Urinary bladder (tissue), 4 donors: ENCODE results near the gene CD101. TPM values are rescaled to one million over a fixed set of nuclear protein-coding genes. Genes with fewer than 3 reads are reported as not detected.

Source experiments
- DNase-seq: peaks from one replicate; pipeline ENCODE4 v3.0.0-alpha.2; 2015; ENCODE audit errors: extremely low spot score
- H3K27ac ChIP-seq: one replicate; pipeline ENCODE4 v1.5.1; 2013; ENCODE audit warnings: low read depth, mild to moderate bottlenecking, moderate library complexity
- H3K36me3 ChIP-seq: one replicate; pipeline ENCODE4 v1.6.1; 2013; ENCODE audit warnings: mild to moderate bottlenecking, moderate library complexity; ENCODE audit not compliant: insufficient read depth
- H3K4me1 ChIP-seq: one replicate; pipeline ENCODE4 v1.6.1; 2013; ENCODE audit warnings: mild to moderate bottlenecking, moderate library complexity; ENCODE audit not compliant: insufficient read depth
- H3K4me3 ChIP-seq: one replicate; pipeline ENCODE4 v1.5.1; 2013; ENCODE audit warnings: low read depth, low read length
- WGBS: extraction: QIAGEN DNeasy Blood & Tissue Kit; methylation state at CpG from one replicate; pipeline ENCODE4 v1.1.7; 2013; 5-methylcytosine and 5-hydroxymethylcytosine counted together
- polyA plus RNA-seq: library from polyadenylated mRNA; stranded (reverse); fragments of 200-250 nt; gene quantifications from one replicate; pipeline ENCODE4 v1.2.3, GENCODE V29; 2013
- total RNA-seq: library from RNA; depleted of rRNA; stranded (reverse); fragments of >200 nt; gene quantifications from one replicate; pipeline ENCODE4 v1.2.3, GENCODE V29; 2014
- donor health status: healthy with polysubstance abuse.
- donor health status: healthy.

CD101 gene
- total and polyA plus RNA-seq, 2 donors, result 1.0 to 1.3 TPM

- no peak overlapping the region for H3K27ac ChIP-seq
- peak; percentile 49 for DNase-seq
- 89% methylated on average over 5 of the region's 5 CpGs for WGBS
- no peak overlapping the region for H3K4me3 ChIP-seq
- no peaks in the 10 kb centered on the region for H3K36me3 ChIP-seq
- H3K4me1 ChIP-seq, result no peaks in the 10 kb centered on the region
These were observed 11.8 kb downstream of the CD101 start for GRCh38 chr1:117013309-117013858.

GRCh38 chr1:117014209-117014608 lies 12.6 kb downstream of the CD101 start:
- no peaks in the 10 kb centered on the region for H3K36me3 ChIP-seq
- WGBS, result 97% methylated on average over 5 of the region's 5 CpGs
- DNase-seq, result no peak
- H3K4me3 ChIP-seq, result no peak overlapping the region
- no peak overlapping the region for H3K27ac ChIP-seq
- H3K4me1 ChIP-seq, result no peaks in the 10 kb centered on the region

GRCh38 chr1:117015724-117016123 lies 14.2 kb downstream of the CD101 start:
- Histone ChIP-seq H3K4me3 (no peak overlapping the region), H3K4me1 (no peaks in the 10 kb centered on the region), H3K27ac (no peak overlapping the region), H3K36me3 (no peaks in the 10 kb centered on the region)
- 88% methylated on average over 3 of the region's 3 CpGs for WGBS
- DNase-seq, result no peak

GRCh38 chr1:117017062-117017461 lies 15.5 kb downstream of the CD101 start:
- DNase-seq, result no peak
- Histone ChIP-seq H3K36me3 (no peaks in the 10 kb centered on the region), H3K4me1 (no peaks in the 10 kb centered on the region), H3K4me3 (no peak overlapping the region), H3K27ac (no peak overlapping the region)
- WGBS, result 89% methylated on average over 4 of the region's 4 CpGs

GRCh38 chr1:117017648-117018047 lies 16.1 kb downstream of the CD101 start:
- no peaks in the 10 kb centered on the region for H3K4me1 ChIP-seq
- no peaks in the 10 kb centered on the region for H3K36me3 ChIP-seq
- H3K4me3 ChIP-seq, result no peak overlapping the region
- 46% methylated on average over 3 of the region's 3 CpGs for WGBS
- no peak for DNase-seq
- no peak overlapping the region for H3K27ac ChIP-seq

GRCh38 chr1:117020526-117021156 lies 19.1 kb downstream of the CD101 start:
- WGBS, result 58% methylated on average over 1 of the region's 1 CpG
- Histone ChIP-seq H3K27ac (no peak overlapping the region), H3K36me3 (no peaks in the 10 kb centered on the region), H3K4me1 (no peaks in the 10 kb centered on the region), H3K4me3 (no peak overlapping the region)
- DNase-seq, result no peak

GRCh38 chr1:117022114-117022513 lies 20.6 kb downstream of the CD101 start:
- Histone ChIP-seq H3K4me1 (no peaks in the 10 kb centered on the region), H3K36me3 (no peaks in the 10 kb centered on the region), H3K4me3 (no peak overlapping the region), H3K27ac (no peak overlapping the region)
- WGBS, result 79% methylated on average over 3 of the region's 3 CpGs
- no peak for DNase-seq

- H3K36me3 ChIP-seq, result no peaks in the 10 kb centered on the region
- WGBS, result 98% methylated on average over 7 of the region's 7 CpGs
- no peak overlapping the region for H3K27ac ChIP-seq
- DNase-seq, result no peak
- no peaks in the 10 kb centered on the region for H3K4me1 ChIP-seq
- H3K4me3 ChIP-seq, result no peak overlapping the region
These were observed 24.0 kb downstream of the CD101 start for GRCh38 chr1:117025568-117025967.

GRCh38 chr1:117026361-117026760 lies 24.8 kb downstream of the CD101 start:
- WGBS, result 53% methylated on average over 6 of the region's 6 CpGs
- Histone ChIP-seq H3K27ac (no peak overlapping the region), H3K36me3 (no peaks in the 10 kb centered on the region), H3K4me1 (no peaks in the 10 kb centered on the region), H3K4me3 (no peak overlapping the region)
- no peak for DNase-seq

GRCh38 chr1:117029685-117030084 lies 28.1 kb downstream of the CD101 start:
- Histone ChIP-seq H3K36me3 (no peaks in the 10 kb centered on the region), H3K4me1 (no peaks in the 10 kb centered on the region), H3K27ac (no peak overlapping the region), H3K4me3 (no peak overlapping the region)
- 87% methylated on average over 1 of the region's 1 CpG for WGBS
- DNase-seq, result no peak

- WGBS, result 92% methylated on average over 1 of the region's 1 CpG
- H3K27ac ChIP-seq, result no peak overlapping the region
- H3K4me1 ChIP-seq, result no peaks in the 10 kb centered on the region
- no peak overlapping the region for H3K4me3 ChIP-seq
- no peak for DNase-seq
- no peaks in the 10 kb centered on the region for H3K36me3 ChIP-seq
These were observed 28.8 kb downstream of the CD101 start for GRCh38 chr1:117030271-117030877.

- Histone ChIP-seq H3K27ac (no peak overlapping the region), H3K4me3 (no peak overlapping the region), H3K4me1 (no peaks in the 10 kb centered on the region), H3K36me3 (no peaks in the 10 kb centered on the region)
- 73% methylated on average over 3 of the region's 3 CpGs for WGBS
- no peak for DNase-seq
These were observed 30.7 kb downstream of the CD101 start for GRCh38 chr1:117032266-117032665.

GRCh38 chr1:117032681-117033539 lies 31.4 kb downstream of the CD101 start:
- H3K4me1 ChIP-seq, result no peaks in the 10 kb centered on the region
- no peak for DNase-seq

GRCh38 chr1:117033772-117034171 lies 32.2 kb downstream of the CD101 start:
- H3K36me3 ChIP-seq, result no peaks in the 10 kb centered on the region
- no peak overlapping the region for H3K4me3 ChIP-seq
- 75% methylated on average over 7 of the region's 7 CpGs for WGBS
- DNase-seq, result no peak
- H3K4me1 ChIP-seq, result no peaks in the 10 kb centered on the region
- H3K27ac ChIP-seq, result no peak overlapping the region

More at GRCh38 chr1:117032681-117033539, 31.4 kb downstream of the CD101 start:
- no peak overlapping the region for H3K27ac ChIP-seq
- H3K4me3 ChIP-seq, result no peak overlapping the region
- H3K36me3 ChIP-seq, result no peaks in the 10 kb centered on the region
- 76% methylated on average over 11 of the region's 11 CpGs for WGBS
